ENCODE results near the gene DOLPP1.
A peak's percentile ranks its signal among the peaks of the same experiment; 100 is the strongest.

- TF ChIP-seq CTCF (IDR thresholded peaks at IDR 0.05) (peak; percentile 11; the same call in 1 of the 2 replicates), ZFX (IDR thresholded peaks at IDR 0.05; ENCODE audit: borderline replicate concordance) (no peak)
These were observed 29.2 kb downstream of the DOLPP1 start for GRCh38 chr9:129109952-129110739.
